GM12878 (cell line): ENCODE measurements around the gene ZFP36.

Experiments used
- CBX3 ChIP-seq: fragments of 200-600 bp; sonication (generic); IDR thresholded peaks from 2 replicates; pipeline ENCODE4 v1.6.1; 2016; ENCODE audit warnings: low read depth, borderline replicate concordance
- CREB1 ChIP-seq: IDR thresholded peaks from 2 replicates; pipeline ENCODE4 v1.6.1; 2012; ENCODE audit warnings: low read depth, mild to moderate bottlenecking, inconsistent platforms
- FOS ChIP-seq: IDR thresholded peaks from 3 replicates; pipeline ENCODE4 v1.6.1; 2011; ENCODE audit warnings: borderline replicate concordance; ENCODE audit not compliant: insufficient read length; ENCODE audit errors: extremely low read depth
- HCFC1 ChIP-seq: fragments of 150-350 bp; IDR thresholded peaks from 2 replicates; pipeline ENCODE4 v1.6.1; 2014; ENCODE audit warnings: low read length
- JUNB ChIP-seq: IDR thresholded peaks from 2 replicates; pipeline ENCODE4 v1.6.1; 2016; ENCODE audit warnings: antibody characterized with exemption, mild to moderate bottlenecking
- POLR2A ChIP-seq: IDR thresholded peaks from 2 replicates; pipeline ENCODE4 v1.6.1; 2011; ENCODE audit warnings: low read depth, mild to moderate bottlenecking, low read length
- RBBP5 ChIP-seq: fragments of 200-600 bp; sonication (generic); conservative IDR thresholded peaks from 2 replicates; pipeline ENCODE4 v1.6.1; 2016
- SP1 ChIP-seq: IDR thresholded peaks from one replicate; pipeline ENCODE4 v1.6.1; 2011; ENCODE audit warnings: low read depth, low read length
- TBL1XR1 ChIP-seq: IDR thresholded peaks from 2 replicates; pipeline ENCODE4 v1.6.1; 2012; ENCODE audit warnings: low read depth, low read length, improper control_type of control experiment
- ZNF24 ChIP-seq: fragments of 450-650 bp; IDR thresholded peaks from 2 replicates; pipeline ENCODE4 v1.6.1; 2017; ENCODE audit warnings: antibody characterized with exemption, mild to moderate bottlenecking
- ZNF274 ChIP-seq: IDR thresholded peaks from one replicate; pipeline ENCODE4 v1.8.0; 2011; ENCODE audit not compliant: insufficient read length, insufficient read depth
- ZSCAN29 ChIP-seq: fragments of 450-650 bp; IDR thresholded peaks from 2 replicates; pipeline ENCODE4 v1.6.1; 2017; ENCODE audit warnings: mild to moderate bottlenecking, moderate library complexity
- TF ChIP-seq, protein P1 (sequence below), 3 experiments: IDR thresholded peaks in 2 of 3; conservative IDR thresholded peaks in 1 of 3; 2 replicates each; pipeline ENCODE4 v1.5.1; 2011; ENCODE audit warnings: low read depth in 3 of 3, low read length in 3 of 3, mild to moderate bottlenecking in 3 of 3, control low read depth in 2 of 3, moderate library complexity in 2 of 3, inconsistent platforms in 1 of 3, mixed read lengths in 1 of 3; ENCODE audit not compliant: control insufficient read depth in 2 of 3, insufficient read depth in 1 of 3; ENCODE audit errors: extremely low read depth in 1 of 3
- TF ChIP-seq, protein P2 (sequence below): fragments of 450-650 bp; IDR thresholded peaks from 2 replicates; pipeline ENCODE4 v1.6.1; 2017; ENCODE audit warnings: antibody characterized with exemption, mild to moderate bottlenecking, moderate library complexity

DNA sequence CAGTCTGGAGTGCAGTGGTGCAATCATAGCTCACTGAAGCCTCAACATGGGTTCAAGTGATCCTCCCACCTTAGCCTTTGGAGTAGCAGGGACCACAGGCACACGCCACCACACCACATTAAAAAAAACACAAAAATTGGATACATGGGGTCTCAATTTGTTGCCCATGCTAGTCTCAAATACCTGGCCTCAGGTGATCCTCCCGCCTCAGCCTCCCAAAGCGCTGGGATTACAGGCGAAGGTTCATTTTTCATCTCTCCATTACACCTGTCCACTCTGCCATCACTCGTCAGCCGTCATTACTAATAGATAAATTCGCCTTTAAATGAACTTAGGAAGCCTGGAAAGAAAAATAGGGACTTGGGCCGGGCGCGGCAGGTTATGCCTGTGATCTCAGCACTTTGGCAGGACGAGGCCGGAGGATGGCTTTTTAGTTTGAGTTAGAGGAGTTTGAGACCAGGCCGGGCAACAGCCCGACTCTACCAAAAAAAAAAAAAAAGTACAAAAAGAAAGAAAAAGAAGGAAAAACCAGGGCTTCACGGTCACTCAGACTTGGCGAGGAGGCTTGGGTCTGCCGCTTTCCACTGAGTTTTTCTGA, 38.0 kb downstream of the ZFP36 start:
- TF ChIP-seq, protein P1, sequence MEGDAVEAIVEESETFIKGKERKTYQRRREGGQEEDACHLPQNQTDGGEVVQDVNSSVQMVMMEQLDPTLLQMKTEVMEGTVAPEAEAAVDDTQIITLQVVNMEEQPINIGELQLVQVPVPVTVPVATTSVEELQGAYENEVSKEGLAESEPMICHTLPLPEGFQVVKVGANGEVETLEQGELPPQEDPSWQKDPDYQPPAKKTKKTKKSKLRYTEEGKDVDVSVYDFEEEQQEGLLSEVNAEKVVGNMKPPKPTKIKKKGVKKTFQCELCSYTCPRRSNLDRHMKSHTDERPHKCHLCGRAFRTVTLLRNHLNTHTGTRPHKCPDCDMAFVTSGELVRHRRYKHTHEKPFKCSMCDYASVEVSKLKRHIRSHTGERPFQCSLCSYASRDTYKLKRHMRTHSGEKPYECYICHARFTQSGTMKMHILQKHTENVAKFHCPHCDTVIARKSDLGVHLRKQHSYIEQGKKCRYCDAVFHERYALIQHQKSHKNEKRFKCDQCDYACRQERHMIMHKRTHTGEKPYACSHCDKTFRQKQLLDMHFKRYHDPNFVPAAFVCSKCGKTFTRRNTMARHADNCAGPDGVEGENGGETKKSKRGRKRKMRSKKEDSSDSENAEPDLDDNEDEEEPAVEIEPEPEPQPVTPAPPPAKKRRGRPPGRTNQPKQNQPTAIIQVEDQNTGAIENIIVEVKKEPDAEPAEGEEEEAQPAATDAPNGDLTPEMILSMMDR (IDR thresholded peaks at IDR 0.05 in 2 of 3, conservative IDR thresholded peaks at IDR 0.05 in 1 of 3; ENCODE audit: control insufficient read depth in 2 of 3, extremely low read depth in 1 of 3, insufficient read depth in 1 of 3, low read depth in 3 of 3, low read length in 3 of 3) = no peak
- TF ChIP-seq FOS (no peak), HCFC1 (no peak), ZSCAN29 (no peak), CREB1 (no peak), CBX3 (no peak), TBL1XR1 (no peak), ZNF274 (no peak), POLR2A (no peak), ZNF24 (no peak), SP1 (no peak), RBBP5 (no peak), JUNB (no peak)
- TF ChIP-seq, protein P2, sequence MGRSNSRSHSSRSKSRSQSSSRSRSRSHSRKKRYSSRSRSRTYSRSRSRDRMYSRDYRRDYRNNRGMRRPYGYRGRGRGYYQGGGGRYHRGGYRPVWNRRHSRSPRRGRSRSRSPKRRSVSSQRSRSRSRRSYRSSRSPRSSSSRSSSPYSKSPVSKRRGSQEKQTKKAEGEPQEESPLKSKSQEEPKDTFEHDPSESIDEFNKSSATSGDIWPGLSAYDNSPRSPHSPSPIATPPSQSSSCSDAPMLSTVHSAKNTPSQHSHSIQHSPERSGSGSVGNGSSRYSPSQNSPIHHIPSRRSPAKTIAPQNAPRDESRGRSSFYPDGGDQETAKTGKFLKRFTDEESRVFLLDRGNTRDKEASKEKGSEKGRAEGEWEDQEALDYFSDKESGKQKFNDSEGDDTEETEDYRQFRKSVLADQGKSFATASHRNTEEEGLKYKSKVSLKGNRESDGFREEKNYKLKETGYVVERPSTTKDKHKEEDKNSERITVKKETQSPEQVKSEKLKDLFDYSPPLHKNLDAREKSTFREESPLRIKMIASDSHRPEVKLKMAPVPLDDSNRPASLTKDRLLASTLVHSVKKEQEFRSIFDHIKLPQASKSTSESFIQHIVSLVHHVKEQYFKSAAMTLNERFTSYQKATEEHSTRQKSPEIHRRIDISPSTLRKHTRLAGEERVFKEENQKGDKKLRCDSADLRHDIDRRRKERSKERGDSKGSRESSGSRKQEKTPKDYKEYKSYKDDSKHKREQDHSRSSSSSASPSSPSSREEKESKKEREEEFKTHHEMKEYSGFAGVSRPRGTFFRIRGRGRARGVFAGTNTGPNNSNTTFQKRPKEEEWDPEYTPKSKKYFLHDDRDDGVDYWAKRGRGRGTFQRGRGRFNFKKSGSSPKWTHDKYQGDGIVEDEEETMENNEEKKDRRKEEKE = no peak
